HepG2 (cell line): ENCODE data around the gene SMIM12. TPM values are rescaled to one million over a fixed set of nuclear protein-coding genes. Genes with fewer than 3 reads are reported as not detected.
A peak's percentile ranks its signal among the peaks of the same experiment; 100 is the strongest.

Experiments
- ATAC-seq: fragments of 200-7000 bp; cut with Tn5 transposase; 3 replicates; pipeline ENCODE4 v1.9.1; 2020; ENCODE audit warnings: mild to moderate bottlenecking, moderate library complexity
- BruUV-seq: library from RNA; stranded (reverse); fragments of 400-500 nt; replicated peaks from 2 replicates; lab custom pipeline; 2021; lab: Mats Ljungman, UMichigan
- CTCF ChIA-PET: fragments of 300-600 bp; formaldehyde crosslinking; extraction: SDS; loops from one replicate; lab custom pipeline; 2021; ENCODE audit warnings: low total read pairs, inconsistent platforms, low intra/inter-chr PET ratio; lab: Yijun Ruan, JAX
- POLR2A ChIA-PET: fragments of 350-600 bp; sonication (Branson Sonifier 250); formaldehyde crosslinking; loops from one replicate; lab custom pipeline; 2020; ENCODE audit warnings: antibody characterized with exemption, inconsistent platforms; lab: Yijun Ruan, JAX
- DNase-seq: peaks from one replicate; pipeline ENCODE4 v3.0.0-alpha.2; 2015; ENCODE audit warnings: low spot score
- FAIRE-seq: peaks from 3 replicates; lab custom pipeline; 2011; peaks lifted over from hg19 to GRCh38; lab: Jason Lieb, UNC
- H2AFZ ChIP-seq: one replicate; pipeline ENCODE4 v1.6.1; 2011; ENCODE audit warnings: low read length, inconsistent platforms
- H3K27ac ChIP-seq: fragments of 300-600 bp; 3 replicates; pipeline ENCODE4 v1.8.0; 2011; ENCODE audit warnings: mixed run types, mild to moderate bottlenecking, mixed read lengths, low read length, inconsistent platforms; ENCODE audit not compliant: insufficient read depth; ENCODE audit errors: extremely low read length
- H3K27me3 ChIP-seq, 2 experiments: fragments of 200-600 bp in 1 of 2; 2 replicates in 1 of 2; 3 replicates in 1 of 2; pipeline versions ENCODE4 v1.6.0 to v1.8.0; 2011; ENCODE audit warnings: low read length in 2 of 2, mild to moderate bottlenecking in 2 of 2, moderate library complexity in 2 of 2, inconsistent platforms in 1 of 2; ENCODE audit not compliant: insufficient read depth in 2 of 2, control insufficient read depth in 1 of 2
- H3K36me3 ChIP-seq, 2 experiments: fragments of 200-600 bp in 1 of 2; replicated peaks in 1 of 2; 2 replicates in 1 of 2; 3 replicates in 1 of 2; pipeline versions ENCODE4 v1.5.1 to v1.8.0; 2011; ENCODE audit warnings: low read length in 2 of 2, inconsistent platforms in 1 of 2; ENCODE audit not compliant: insufficient read depth in 2 of 2, control insufficient read depth in 1 of 2
- H3K4me1 ChIP-seq: 2 replicates; pipeline ENCODE4 v1.5.1; 2012; ENCODE audit warnings: low read length, inconsistent platforms; ENCODE audit not compliant: insufficient read depth
- H3K4me2 ChIP-seq: 2 replicates; pipeline ENCODE4 v1.6.0; 2011; ENCODE audit warnings: low read depth, low read length, inconsistent platforms
- H3K4me3 ChIP-seq, 3 experiments: fragments of 200-600 bp in 1 of 3; sonication (generic), shearing (Covaris generic) in 1 of 3; replicated peaks in 1 of 3; 2 replicates each; pipeline ENCODE4 v1.5.1; 2011 to 2016; ENCODE audit warnings: low read length in 3 of 3, inconsistent platforms in 2 of 3, low read depth in 2 of 3, mild to moderate bottlenecking in 2 of 3, control low read depth in 1 of 3, mixed read lengths in 1 of 3; ENCODE audit not compliant: insufficient read depth in 1 of 3
- H3K79me2 ChIP-seq: one replicate; pipeline ENCODE4 v1.6.1; 2011; ENCODE audit warnings: low read length, inconsistent platforms; ENCODE audit not compliant: insufficient read depth
- H3K9ac ChIP-seq: 2 replicates; pipeline ENCODE4 v1.6.0; 2011; ENCODE audit warnings: mild to moderate bottlenecking, low read depth, low read length, inconsistent platforms; ENCODE audit not compliant: insufficient read depth
- H3K9me3 ChIP-seq: 2 replicates; pipeline ENCODE4 v1.5.1; 2012; ENCODE audit warnings: mild to moderate bottlenecking, low read length
- H4K20me1 ChIP-seq: 2 replicates; pipeline ENCODE4 v1.6.0; 2011; ENCODE audit warnings: inconsistent platforms, mild to moderate bottlenecking, low read length, moderate library complexity; ENCODE audit not compliant: insufficient read depth
- CENPT ChIP-seq: sonication (generic); formaldehyde crosslinking; IDR thresholded peaks from 2 replicates; pipeline ENCODE4 v1.8.0; 2022; ENCODE audit warnings: low read depth, mild to moderate bottlenecking, moderate library complexity, missing genetic modification reagents
- CSRNP1 ChIP-seq: sonication (generic); formaldehyde crosslinking; IDR thresholded peaks from 2 replicates; pipeline ENCODE4 v1.8.1; 2023; ENCODE audit warnings: mild to moderate bottlenecking, missing genetic modification reagents
- HNRNPH1 ChIP-seq: fragments of 200-400 bp; formaldehyde crosslinking; optimal IDR thresholded peaks from 2 replicates; pipeline ENCODE3; 2017; ENCODE audit warnings: mild to moderate bottlenecking, low read depth, low read length
- KAT7 ChIP-seq: IDR thresholded peaks from 2 replicates; pipeline ENCODE4 v1.6.1; 2018; ENCODE audit warnings: borderline replicate concordance, missing compliant biosample characterization
- MAFF ChIP-seq: IDR thresholded peaks from 2 replicates; pipeline ENCODE4 v1.6.1; 2011; ENCODE audit warnings: low read depth, low read length, improper control_type of control experiment
- MAFK ChIP-seq, 2 experiments: IDR thresholded peaks in 1 of 2; conservative IDR thresholded peaks in 1 of 2; 2 replicates each; pipeline ENCODE4 v1.6.1; 2011; ENCODE audit warnings: improper control_type of control experiment in 2 of 2, low read length in 2 of 2
- SALL2 ChIP-seq: sonication (generic); formaldehyde crosslinking; IDR thresholded peaks from 2 replicates; pipeline ENCODE4 v1.8.1; 2023; ENCODE audit warnings: mild to moderate bottlenecking, missing genetic modification reagents, inconsistent platforms
- SP4 ChIP-seq: sonication (generic); formaldehyde crosslinking; IDR thresholded peaks from 2 replicates; pipeline ENCODE4 v1.8.1; 2023; ENCODE audit warnings: mild to moderate bottlenecking, missing genetic modification reagents
- SP5 ChIP-seq: IDR thresholded peaks from 2 replicates; pipeline ENCODE4 v1.6.1; 2016; ENCODE audit warnings: low read depth, borderline replicate concordance
- TGIF2 ChIP-seq: IDR thresholded peaks from 2 replicates; pipeline ENCODE4 v1.6.1; 2016; ENCODE audit warnings: control low read depth, missing compliant biosample characterization
- ZNF660 ChIP-seq: sonication (generic); formaldehyde crosslinking; IDR thresholded peaks from 2 replicates; pipeline ENCODE4 v1.5.1; 2020; ENCODE audit warnings: mild to moderate bottlenecking, low read depth, missing genetic modification reagents, borderline replicate concordance
- WGBS: methylation state at CpG from one replicate; pipeline ENCODE4 v1.1.6; 2017; ENCODE audit warnings: low lambda C conversion rate; 5-methylcytosine and 5-hydroxymethylcytosine counted together
- in situ Hi-C: cut with HindIII; loops from 2 replicates; pipeline ENCODE4 v1.10.0; 2017; ENCODE audit warnings: low pct_unique_long_range_greater_than_20kb; ENCODE audit not compliant: extremely low pct_ligation_motif_present
- intact Hi-C: fragments of 100-400 bp; cut with micrococcal nuclease; formaldehyde crosslinking; loops from one replicate; pipeline ENCODE4 v1.10.0; 2022; ENCODE audit not compliant: unreplicated experiment
- polyA plus RNA-seq, 8 experiments: library from polyadenylated mRNA; depleted of rRNA in 3 of 8; stranded (reverse) in 7 of 8; unstranded in 1 of 8; fragments of >200 nt; fragmentation: Illumina TruSeq in 4 of 8; extraction: Trizol in 4 of 8; gene quantifications; 2 replicates each; pipeline versions ENCODE4 v1.2.1 to v1.2.3, GENCODE V29; 2011 to 2016; ENCODE audit warnings: low read depth in 4 of 8, missing spikeins in 1 of 8, mixed read lengths in 1 of 8; ENCODE audit not compliant: insufficient read depth in 1 of 8
- total RNA-seq, 5 experiments: library from RNA; depleted of rRNA; stranded (reverse); fragments of >200 nt; fragmentation: Illumina TruSeq; extraction: Trizol; gene quantifications; 2 replicates each; pipeline ENCODE4 v1.2.3, GENCODE V29; 2016; ENCODE audit warnings: low read depth in 1 of 5
- TF ChIP-seq, protein P1 (sequence below): sonication (generic); formaldehyde crosslinking; IDR thresholded peaks from 2 replicates; pipeline ENCODE4 v1.4.0; 2020; ENCODE audit warnings: missing genetic modification reagents, borderline replicate concordance

Gene SMIM12
- total and polyA plus RNA-seq, 2 of the 13 experiments (the other 11 are each of a cell fraction or from before 2014, with no cell fraction given), result 20.1 to 41.3 TPM

- no peak for FAIRE-seq
Measured at GRCh38 chr1:34856697-34857096, 2.9 kb downstream of the SMIM12 start.

GRCh38 chr1:34852677-34853217 is 6.8 kb downstream of the SMIM12 start:
- no TSS peak for BruUV-seq
- peak; percentile 98 for FAIRE-seq
- ATAC-seq, result peak; percentile 98
- no peaks in the 10 kb centered on the region for H3K27me3 ChIP-seq
- 6% methylated on average over 3 of the region's 6 CpGs for WGBS
- CTCF ChIA-PET, result interaction anchor here (1.2 to 4.1 kb wide), 4 partner anchors 14 to 65 kb away, joined by 4 to 81 read pairs (median 12); no protein-coding TSS in a partner anchor
- in situ Hi-C loops (loop anchor here (5.0 kb wide), 1 partner anchor 65 kb away; no protein-coding TSS in a partner anchor), intact Hi-C loops (loop anchor here (1.0 to 2.0 kb wide), 2 partner anchors 14 to 66 kb away; no protein-coding TSS in a partner anchor)
- peaks cover 9 to 20% of the 10 kb centered on the region in 2 experiments for H3K36me3 ChIP-seq
- no peak overlapping the region for H3K4me3 ChIP-seq
- H3K9me3 ChIP-seq, result no peaks in the 10 kb centered on the region
- H3K4me1 ChIP-seq, result peaks cover 7% of the 10 kb centered on the region
- no peaks in the 10 kb centered on the region; the same call in 1 of the 2 replicates for H4K20me1 ChIP-seq
- POLR2A ChIA-PET, result interaction anchor here (1.0 to 1.3 kb wide), 3 partner anchors 8 to 340 kb away, joined by 3 to 5 read pairs (median 3); partner anchors contain the start of gene SFPQ
- H2AFZ ChIP-seq, result no peak overlapping the region
- H3K79me2 ChIP-seq, result peaks cover 10% of the 10 kb centered on the region
- no peak overlapping the region for H3K9ac ChIP-seq
- no peak overlapping the region for H3K27ac ChIP-seq
- DNase-seq, result peak; percentile 92
- no peak overlapping the region for H3K4me2 ChIP-seq
- no peak for TF ChIP-seq HNRNPH1
- TF ChIP-seq ZNF660 (CRISPR knock-in tag), result no peak
- no peak for TF ChIP-seq TGIF2 (CRISPR knock-in tag)
- TF ChIP-seq KAT7 (CRISPR knock-in tag), result no peak
- TF ChIP-seq, protein P1, sequence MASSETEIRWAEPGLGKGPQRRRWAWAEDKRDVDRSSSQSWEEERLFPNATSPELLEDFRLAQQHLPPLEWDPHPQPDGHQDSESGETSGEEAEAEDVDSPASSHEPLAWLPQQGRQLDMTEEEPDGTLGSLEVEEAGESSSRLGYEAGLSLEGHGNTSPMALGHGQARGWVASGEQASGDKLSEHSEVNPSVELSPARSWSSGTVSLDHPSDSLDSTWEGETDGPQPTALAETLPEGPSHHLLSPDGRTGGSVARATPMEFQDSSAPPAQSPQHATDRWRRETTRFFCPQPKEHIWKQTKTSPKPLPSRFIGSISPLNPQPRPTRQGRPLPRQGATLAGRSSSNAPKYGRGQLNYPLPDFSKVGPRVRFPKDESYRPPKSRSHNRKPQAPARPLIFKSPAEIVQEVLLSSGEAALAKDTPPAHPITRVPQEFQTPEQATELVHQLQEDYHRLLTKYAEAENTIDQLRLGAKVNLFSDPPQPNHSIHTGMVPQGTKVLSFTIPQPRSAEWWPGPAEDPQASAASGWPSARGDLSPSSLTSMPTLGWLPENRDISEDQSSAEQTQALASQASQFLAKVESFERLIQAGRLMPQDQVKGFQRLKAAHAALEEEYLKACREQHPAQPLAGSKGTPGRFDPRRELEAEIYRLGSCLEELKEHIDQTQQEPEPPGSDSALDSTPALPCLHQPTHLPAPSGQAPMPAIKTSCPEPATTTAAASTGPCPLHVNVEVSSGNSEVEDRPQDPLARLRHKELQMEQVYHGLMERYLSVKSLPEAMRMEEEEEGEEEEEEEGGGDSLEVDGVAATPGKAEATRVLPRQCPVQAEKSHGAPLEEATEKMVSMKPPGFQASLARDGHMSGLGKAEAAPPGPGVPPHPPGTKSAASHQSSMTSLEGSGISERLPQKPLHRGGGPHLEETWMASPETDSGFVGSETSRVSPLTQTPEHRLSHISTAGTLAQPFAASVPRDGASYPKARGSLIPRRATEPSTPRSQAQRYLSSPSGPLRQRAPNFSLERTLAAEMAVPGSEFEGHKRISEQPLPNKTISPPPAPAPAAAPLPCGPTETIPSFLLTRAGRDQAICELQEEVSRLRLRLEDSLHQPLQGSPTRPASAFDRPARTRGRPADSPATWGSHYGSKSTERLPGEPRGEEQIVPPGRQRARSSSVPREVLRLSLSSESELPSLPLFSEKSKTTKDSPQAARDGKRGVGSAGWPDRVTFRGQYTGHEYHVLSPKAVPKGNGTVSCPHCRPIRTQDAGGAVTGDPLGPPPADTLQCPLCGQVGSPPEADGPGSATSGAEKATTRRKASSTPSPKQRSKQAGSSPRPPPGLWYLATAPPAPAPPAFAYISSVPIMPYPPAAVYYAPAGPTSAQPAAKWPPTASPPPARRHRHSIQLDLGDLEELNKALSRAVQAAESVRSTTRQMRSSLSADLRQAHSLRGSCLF (CRISPR knock-in tag), result no peak
- TF ChIP-seq SALL2 (CRISPR knock-in tag), result no peak
- TF ChIP-seq CSRNP1 (CRISPR knock-in tag), result no peak
- TF ChIP-seq SP4 (CRISPR knock-in tag), result no peak
- no peak for TF ChIP-seq SP5 (CRISPR knock-in tag)

More at GRCh38 chr1:34856697-34857096, 2.9 kb downstream of the SMIM12 start:
- no peak overlapping the region for H2AFZ ChIP-seq
- no peak overlapping the region for H3K4me3 ChIP-seq
- no peak overlapping the region for H3K4me2 ChIP-seq
- CTCF ChIA-PET, result no interaction called here
- DNase-seq, result no peak
- POLR2A ChIA-PET, result no interaction called here
- peaks cover 9 to 17% of the 10 kb centered on the region in 2 experiments for H3K36me3 ChIP-seq
- peaks cover 0 to 3% of the 10 kb centered on the region in 2 experiments; a peak in 1 of 5 replicates for H3K27me3 ChIP-seq
- TF ChIP-seq CENPT (CRISPR knock-in tag) (no peak), MAFF (peak; percentile 47), MAFK (conservative IDR thresholded peaks at IDR 0.05 in 1 of 2, IDR thresholded peaks at IDR 0.05 in 1 of 2; ENCODE audit: low read length in 2 of 2) (peak; percentile 29 to 78; a peak in 2 of 4 replicates)
- no peaks in the 10 kb centered on the region; the same call in 1 of the 2 replicates for H4K20me1 ChIP-seq
- no peak overlapping the region for H3K9ac ChIP-seq
- in situ Hi-C loops (no loop called here), intact Hi-C loops (no loop called here)
- peaks cover 24% of the 10 kb centered on the region for H3K4me1 ChIP-seq
- no peak overlapping the region for H3K27ac ChIP-seq
- BruUV-seq, result no TSS peak
- no peak for ATAC-seq
- H3K9me3 ChIP-seq, result no peaks in the 10 kb centered on the region
- 97% methylated on average over 6 of the region's 6 CpGs for WGBS
- peaks cover 28% of the 10 kb centered on the region for H3K79me2 ChIP-seq
